ENCODE data around the gene WWOX. TPM values are rescaled to one million over a fixed set of nuclear protein-coding genes. Genes with fewer than 3 reads are reported as not detected.

The WWOX gene
- polyA plus RNA-seq, 2 of the 4 experiments (the other 2 are of a cell fraction), result 16.0 to 17.2 TPM

- WGBS (ENCODE audit: missing lambda C conversion rate), result 37% methylated on average over 18 of the region's 18 CpGs
- no peaks in the 10 kb centered on the region for H3K9me3 ChIP-seq
- no peak for TF ChIP-seq EP300 (IDR thresholded peaks at IDR 0.05)
- no peak for TF ChIP-seq NFE2L2 (conservative IDR thresholded peaks at IDR 0.05; ENCODE audit: low read length)
- no peak for TF ChIP-seq JUN (IDR thresholded peaks at IDR 0.05)
- DNase-seq (ENCODE audit: low read depth in 1 of 2, low spot score in 1 of 2), result no peak
- H3K4me2 ChIP-seq, result no peak overlapping the region
- ATAC-seq, result no peak
- FAIRE-seq, result no peak
- no peaks in the 10 kb centered on the region for H3K4me1 ChIP-seq
- H3K4me3 ChIP-seq, result no peak overlapping the region
- H3K27ac ChIP-seq, result no peak overlapping the region
- CTCF ChIA-PET, result no interaction called here
- POLR2A ChIA-PET, result no interaction called here
Observed at GRCh38 chr16:79083508-79084299, 984.2 kb downstream of the WWOX start.

GRCh38 chr16:79088971-79089370, 989.5 kb downstream of the WWOX start:
- no peak for FAIRE-seq
- no peak overlapping the region for H3K4me3 ChIP-seq
- TF ChIP-seq HOXB5 (CRISPR knock-in tag; IDR thresholded peaks at IDR 0.05) (no peak), ELK1 (IDR thresholded peaks at IDR 0.05; ENCODE audit: low read depth, low read length) (no peak), POLR2A (IDR thresholded peaks at IDR 0.05; ENCODE audit: low read length) (no peak), RARB (CRISPR knock-in tag; IDR thresholded peaks at IDR 0.05) (no peak), FOXS1 (CRISPR knock-in tag; IDR thresholded peaks at IDR 0.05) (no peak), RCOR1 (IDR thresholded peaks at IDR 0.05; ENCODE audit: low read depth, low read length) (no peak), EHMT2 (IDR thresholded peaks at IDR 0.05; ENCODE audit: low read depth) (no peak), POLR2AphosphoS2 (conservative IDR thresholded peaks at IDR 0.05; ENCODE audit: low read length) (no peak), ZNF302 (CRISPR knock-in tag; IDR thresholded peaks at IDR 0.05) (no peak), CEBPB (IDR thresholded peaks at IDR 0.05) (no peak), CBX2 (IDR thresholded peaks at IDR 0.05; ENCODE audit: borderline replicate concordance, low read depth) (no peak), PBX3 (IDR thresholded peaks at IDR 0.05) (no peak), E2F6 (IDR thresholded peaks at IDR 0.05; ENCODE audit: borderline replicate concordance, low read depth) (no peak), TP53 (CRISPR knock-in tag; IDR thresholded peaks at IDR 0.05) (no peak), CHD4 (IDR thresholded peaks at IDR 0.05; ENCODE audit: borderline replicate concordance) (no peak), MAX (IDR thresholded peaks at IDR 0.05) (no peak), ZFP36 (IDR thresholded peaks at IDR 0.05; ENCODE audit: borderline replicate concordance, partially characterized antibody) (no peak), PHF8 (IDR thresholded peaks at IDR 0.05; ENCODE audit: borderline replicate concordance, low read depth) (no peak), TFCP2L1 (CRISPR knock-in tag; IDR thresholded peaks at IDR 0.05) (no peak), SREBF2 (IDR thresholded peaks at IDR 0.05) (no peak)
- POLR2A ChIA-PET, result interaction anchor here (0.7 kb wide), 1 partner anchor 1485 kb away, joined by 5 read pairs; no protein-coding TSS in a partner anchor
- CTCF ChIA-PET, result no interaction called here
- DNase-seq (ENCODE audit: low read depth in 1 of 2, low spot score in 1 of 2), result no peak
- no peak for ATAC-seq
- no peak overlapping the region for H3K27ac ChIP-seq
- no peak overlapping the region for H3K4me2 ChIP-seq
- H3K9me3 ChIP-seq, result no peaks in the 10 kb centered on the region; the same call in 2 of the 3 replicates
- no peaks in the 10 kb centered on the region for H3K4me1 ChIP-seq
- 54% methylated on average over 6 of the region's 6 CpGs for WGBS (ENCODE audit: missing lambda C conversion rate)
